Endothelial cell of umbilical vein (primary cell): ENCODE results near the gene PPP1R18. TPM values are rescaled to one million over a fixed set of nuclear protein-coding genes. Genes with fewer than 3 reads are reported as not detected.
A peak's percentile ranks its signal among the peaks of the same experiment; 100 is the strongest.

Experiments used
- BruUV-seq: library from RNA; stranded (reverse); fragments of 400-500 nt; replicated peaks from 2 replicates; lab custom pipeline; 2021; lab: Mats Ljungman, UMichigan
- CTCF ChIA-PET: fragments of 300-600, 350-600 bp; sonication (Branson Sonifier 250); formaldehyde crosslinking; loops from one replicate; lab custom pipeline; 2021; ENCODE audit warnings: antibody characterized with exemption, inconsistent platforms; lab: Charles Lee
- POLR2A ChIA-PET: fragments of 300-600, 350-600 bp; sonication (Branson Sonifier 250); formaldehyde crosslinking; loops from one replicate; lab custom pipeline; 2021; ENCODE audit warnings: antibody characterized with exemption, inconsistent platforms; lab: Charles Lee
- DNase-seq: peaks from one replicate; pipeline ENCODE4 v3.0.0-alpha.2; 2011; ENCODE audit warnings: low read depth, low spot score
- FAIRE-seq: peaks from 2 replicates; lab custom pipeline; 2011; peaks lifted over from hg19 to GRCh38; lab: Jason Lieb, UNC
- H2AFZ ChIP-seq: 2 replicates; pipeline ENCODE4 v1.6.0; 2012; ENCODE audit warnings: low read depth, low read length, control low read depth, inconsistent platforms
- H3K27ac ChIP-seq: 2 replicates; pipeline ENCODE4 v1.5.1; 2011; ENCODE audit warnings: low read depth, mild to moderate bottlenecking, control low read depth, low read length, moderate library complexity; ENCODE audit not compliant: insufficient read depth
- H3K27me3 ChIP-seq, 2 experiments: 2 replicates each; pipeline versions ENCODE4 v1.6.0 to v1.6.1; 2011; ENCODE audit warnings: low read length in 2 of 2, mixed read lengths in 1 of 2; ENCODE audit not compliant: control insufficient read depth in 2 of 2, insufficient read depth in 2 of 2
- H3K36me3 ChIP-seq, 2 experiments: 2 replicates in 1 of 2; 3 replicates in 1 of 2; pipeline ENCODE4 v1.5.1; 2011; ENCODE audit warnings: low read length in 2 of 2, mild to moderate bottlenecking in 1 of 2, moderate library complexity in 1 of 2; ENCODE audit not compliant: control insufficient read depth in 2 of 2, insufficient read depth in 2 of 2; ENCODE audit errors: extremely low read depth in 1 of 2
- H3K4me1 ChIP-seq: 3 replicates; pipeline ENCODE4 v1.5.1; 2011; ENCODE audit warnings: mild to moderate bottlenecking, low read length; ENCODE audit not compliant: control insufficient read depth, insufficient read depth; ENCODE audit errors: extremely low read depth
- H3K4me2 ChIP-seq: 2 replicates; pipeline ENCODE4 v1.6.1; 2011; ENCODE audit warnings: low read length, control low read depth, mixed read lengths; ENCODE audit not compliant: insufficient read depth
- H3K4me3 ChIP-seq, 3 experiments: fragments of 200-600 bp in 1 of 3; sonication (generic), shearing (Covaris generic) in 1 of 3; replicated peaks in 1 of 3; 2 replicates each; pipeline ENCODE4 v1.5.1; 2011 to 2016; ENCODE audit warnings: control low read depth in 3 of 3, low read length in 3 of 3, mild to moderate bottlenecking in 2 of 3, inconsistent platforms in 1 of 3, low read depth in 1 of 3, moderate library complexity in 1 of 3; ENCODE audit not compliant: insufficient read depth in 1 of 3
- H3K79me2 ChIP-seq: 2 replicates; pipeline ENCODE4 v1.6.0; 2012; ENCODE audit warnings: low read length, inconsistent platforms; ENCODE audit not compliant: control insufficient read depth, insufficient read depth
- H3K9ac ChIP-seq: replicated peaks from 2 replicates; pipeline ENCODE3; 2011; ENCODE audit warnings: low read length, control low read depth; ENCODE audit not compliant: insufficient read depth; ENCODE audit errors: extremely low read depth
- H3K9me1 ChIP-seq: replicated peaks from 3 replicates; pipeline ENCODE4 v1.6.0; 2011; ENCODE audit warnings: mild to moderate bottlenecking, low read length; ENCODE audit not compliant: control insufficient read depth, insufficient read depth; ENCODE audit errors: extremely low read depth
- H3K9me3 ChIP-seq: replicated peaks from 2 replicates; pipeline ENCODE4 v1.5.1; 2012; ENCODE audit warnings: low read length, inconsistent platforms; ENCODE audit not compliant: control insufficient read depth, insufficient read depth
- H4K20me1 ChIP-seq: replicated peaks from 2 replicates; pipeline ENCODE3; 2011; ENCODE audit warnings: mild to moderate bottlenecking, low read length; ENCODE audit not compliant: control insufficient read depth, insufficient read depth; ENCODE audit errors: extremely low read depth
- CTCF ChIP-seq, 2 donors: IDR thresholded peaks; 1 replicate in 1 of 2; 2 replicates in 1 of 2; pipeline ENCODE4 v1.5.1; 2011; ENCODE audit warnings: low read length in 2 of 2, mild to moderate bottlenecking in 2 of 2, moderate library complexity in 2 of 2, control low read depth in 1 of 2, inconsistent platforms in 1 of 2, low read depth in 1 of 2; ENCODE audit not compliant: insufficient read depth in 1 of 2; ENCODE audit errors: extremely low read depth in 1 of 2
- EZH2 ChIP-seq: IDR thresholded peaks from 2 replicates; pipeline ENCODE4 v1.6.1; 2012; ENCODE audit warnings: borderline replicate concordance, low read depth, mild to moderate bottlenecking, moderate library complexity, low read length, inconsistent platforms; ENCODE audit not compliant: severe bottlenecking
- FOS ChIP-seq: IDR thresholded peaks from 2 replicates; pipeline ENCODE4 v1.6.1; 2011; ENCODE audit warnings: mild to moderate bottlenecking, low read length, moderate library complexity, borderline replicate concordance; ENCODE audit not compliant: insufficient read depth
- GATA2 ChIP-seq: IDR thresholded peaks from 2 replicates; pipeline ENCODE4 v1.7.0; 2011; ENCODE audit warnings: low read depth, mild to moderate bottlenecking, moderate library complexity, mixed read lengths, low read length; ENCODE audit not compliant: insufficient read length, insufficient read depth
- JUN ChIP-seq: IDR thresholded peaks from 2 replicates; pipeline ENCODE4 v1.6.1; 2011; ENCODE audit warnings: borderline replicate concordance, low read depth; ENCODE audit not compliant: insufficient read length, insufficient read depth
- MAX ChIP-seq: IDR thresholded peaks from 2 replicates; pipeline ENCODE4 v1.6.1; 2011; ENCODE audit not compliant: insufficient read depth, insufficient read length
- MYC ChIP-seq: IDR thresholded peaks from one replicate; pipeline ENCODE4 v1.6.1; 2011; ENCODE audit warnings: mild to moderate bottlenecking, low read depth, low read length
- POLR2A ChIP-seq: IDR thresholded peaks from 2 replicates; pipeline ENCODE4 v1.6.1; 2012; ENCODE audit warnings: low read depth, mild to moderate bottlenecking, control low read depth, low read length
- POLR2AphosphoS5 ChIP-seq: IDR thresholded peaks from 2 replicates; pipeline ENCODE4 v1.6.1; 2012; ENCODE audit warnings: low read depth, mild to moderate bottlenecking, control low read depth, low read length, moderate library complexity; ENCODE audit not compliant: insufficient read depth
- dilution Hi-C: fragments of 300-500 bp; cut with MboI; formaldehyde crosslinking; loops from one replicate; pipeline ENCODE4 v1.15.0; 2019; ENCODE audit warnings: low sequenced_read_pairs; ENCODE audit not compliant: extremely low pct_ligation_motif_present
- intact Hi-C: fragments of 100-400 bp; cut with micrococcal nuclease; formaldehyde crosslinking; loops from one replicate; pipeline ENCODE4 v1.10.0; 2022
- polyA plus RNA-seq, 4 experiments: library from polyadenylated mRNA; depleted of rRNA in 3 of 4; stranded (reverse) in 3 of 4; unstranded in 1 of 4; fragments of >200 nt; gene quantifications; 2 replicates each; pipeline versions ENCODE4 v1.2.1 to v1.2.3, GENCODE V29; 2011 to 2012; ENCODE audit warnings: missing spikeins in 1 of 4
- total RNA-seq: library from RNA; stranded (reverse); gene quantifications from 2 replicates; pipeline ENCODE4 v1.2.3, GENCODE V29; 2021

PPP1R18 gene
- total and polyA plus RNA-seq, 2 donors (not counting 3 experiments of a cell fraction or from before 2014, with no cell fraction given), result 136 to 173 TPM

DNA sequence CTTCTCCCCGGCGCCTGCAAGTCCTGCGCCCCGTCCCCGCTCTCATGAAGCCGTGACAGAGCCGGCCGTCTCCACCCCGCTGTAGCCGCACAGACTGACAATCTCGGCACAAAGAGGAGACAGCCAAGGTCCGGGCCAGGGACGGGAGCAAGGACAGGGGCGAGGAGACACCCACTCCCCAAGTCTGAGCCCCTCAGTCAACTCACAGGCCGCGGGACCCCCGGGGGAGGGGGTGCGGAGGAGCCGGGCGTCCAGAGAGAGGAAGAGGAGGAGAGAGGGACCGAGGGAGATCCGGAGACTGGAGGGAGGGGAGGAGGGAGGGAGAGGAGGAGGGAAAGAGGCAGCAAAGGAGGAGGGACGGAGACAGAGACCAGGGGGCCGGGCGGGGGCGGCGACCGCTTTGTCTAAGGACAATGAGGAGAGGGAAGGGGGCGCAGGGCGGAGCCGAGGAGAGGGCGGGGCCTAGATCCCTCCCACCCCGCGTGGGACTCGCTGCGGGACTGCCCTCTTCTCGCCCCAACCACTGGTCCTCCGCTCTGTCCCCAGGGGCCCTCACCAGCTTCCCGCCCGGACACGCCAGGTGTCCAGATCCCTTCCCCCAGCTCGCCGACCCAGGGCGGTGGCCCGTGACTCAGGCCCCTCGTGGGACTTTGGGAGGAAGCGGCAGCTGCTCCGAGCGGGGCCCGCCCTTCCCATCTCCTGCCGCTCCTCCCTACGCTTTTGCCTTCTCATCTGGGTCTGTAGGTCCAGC is 638 bp upstream of the PPP1R18 start:
- H3K9ac ChIP-seq, result peak overlapping the region; percentile 95
- no peaks in the 10 kb centered on the region for H3K9me1 ChIP-seq
- peak overlapping the region; percentile 76 to 92 (median 81) for H3K4me3 ChIP-seq
- H2AFZ ChIP-seq, result peak overlapping the region; percentile 21
- BruUV-seq, result no TSS peak
- H3K4me1 ChIP-seq, result peaks cover 33% of the 10 kb centered on the region
- peak overlapping the region; percentile 93 for H3K27ac ChIP-seq
- H3K36me3 ChIP-seq, result no peaks in the 10 kb centered on the region
- no peaks in the 10 kb centered on the region for H3K27me3 ChIP-seq
- POLR2A ChIA-PET, result interaction anchor here (1.7 to 1.8 kb wide), 2 partner anchors 8 to 30 kb away, joined by 7 to 9 read pairs; partner anchors contain the start of gene MDC1
- DNase-seq, result peak; percentile 93
- intact Hi-C loops, result loop anchor here (1.0 kb wide), 3 partner anchors 8 to 130 kb away; partner anchors contain the start of genes MDC1 and PRR3
- CTCF ChIA-PET, result interaction anchor here (1.0 to 2.5 kb wide), 9 partner anchors 8 to 135 kb away, joined by 3 to 32 read pairs (median 7); partner anchors contain the start of genes DHX16 and MDC1
- peak overlapping the region; percentile 73 for H3K4me2 ChIP-seq
- FAIRE-seq, result peak; percentile 99
- no peaks in the 10 kb centered on the region for H4K20me1 ChIP-seq
- no peaks in the 10 kb centered on the region for H3K9me3 ChIP-seq
- dilution Hi-C loops, result no loop called here
- peaks cover 66% of the 10 kb centered on the region for H3K79me2 ChIP-seq
- peak; percentile 96 for TF ChIP-seq POLR2A
- peak; percentile 44 for TF ChIP-seq MAX
- no peak for TF ChIP-seq GATA2
- TF ChIP-seq MYC, result peak; percentile 79
- peak; percentile 30 for TF ChIP-seq JUN
- TF ChIP-seq CTCF (IDR thresholded peaks at IDR 0.05; ENCODE audit: extremely low read depth in 1 of 2, insufficient read depth in 1 of 2, low read depth in 1 of 2, low read length in 2 of 2), result no peak
- TF ChIP-seq POLR2AphosphoS5, result peak; percentile 99
- TF ChIP-seq EZH2, result no peak
- TF ChIP-seq FOS, result peak; percentile 77
